ENCODE data around the gene ALG6.

GRCh38 chr1:63352736-63353135 lies 14.7 kb upstream of the ALG6 start:
- TF ChIP-seq RBM39 (IDR thresholded peaks at IDR 0.05; ENCODE audit: low read depth, low read length, poor library complexity, severe bottlenecking) (no peak), KAT2B (IDR thresholded peaks at IDR 0.05; ENCODE audit: borderline replicate concordance, low read depth, low read length) (no peak), NFE2 (CRISPR knock-in tag; IDR thresholded peaks at IDR 0.05) (no peak), USF2 (IDR thresholded peaks at IDR 0.05; ENCODE audit: low read depth, low read length) (no peak), USF2 (CRISPR knock-in tag; IDR thresholded peaks at IDR 0.05; ENCODE audit: borderline replicate concordance) (no peak), RXRA (CRISPR knock-in tag; IDR thresholded peaks at IDR 0.05) (no peak), ZSCAN9 (CRISPR knock-in tag; IDR thresholded peaks at IDR 0.05; ENCODE audit: borderline replicate concordance) (no peak), ARNTL (CRISPR knock-in tag; IDR thresholded peaks at IDR 0.05) (no peak), CREB1 (IDR thresholded peaks at IDR 0.05) (no peak), CREB1 (CRISPR knock-in tag; IDR thresholded peaks at IDR 0.05) (no peak)
